ENCODE results near the gene SEMG1.

Gene SEMG1

DNA sequence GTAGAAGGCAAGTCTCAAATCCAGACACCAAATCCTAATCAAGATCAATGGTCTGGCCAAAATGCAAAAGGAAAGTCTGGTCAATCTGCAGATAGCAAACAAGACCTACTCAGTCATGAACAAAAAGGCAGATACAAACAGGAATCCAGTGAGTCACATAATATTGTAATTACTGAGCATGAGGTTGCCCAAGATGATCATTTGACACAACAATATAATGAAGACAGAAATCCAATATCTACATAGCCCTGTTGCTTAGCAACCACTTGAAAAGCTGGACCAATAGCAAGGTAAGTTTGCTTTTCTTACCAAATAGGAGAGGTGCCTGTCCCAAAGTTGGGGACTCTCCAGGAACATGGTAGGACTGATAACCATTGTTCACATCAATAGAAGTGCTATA, 16.3 kb downstream of the SEMG1 start:
- DNase-seq, result no peak

DNA sequence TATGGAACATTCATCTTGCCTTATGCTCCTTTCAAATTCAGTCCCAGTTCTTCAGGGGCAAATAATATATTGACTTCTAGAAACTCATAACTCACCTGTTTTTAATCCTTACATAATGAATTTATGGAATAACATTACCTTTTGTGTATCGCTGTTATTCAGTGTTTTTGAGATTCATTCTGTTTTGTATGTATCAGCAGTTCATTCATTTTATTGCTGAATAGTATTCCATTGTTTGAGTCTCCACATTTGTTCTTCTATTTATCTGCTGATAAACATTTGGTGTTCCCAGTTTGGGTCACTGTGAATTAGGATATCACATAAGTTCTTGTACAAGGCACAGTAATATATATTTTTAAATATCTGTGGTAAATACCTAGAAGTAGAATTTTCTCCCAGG, 19.5 kb downstream of the SEMG1 start:
- DNase-seq, result no peak

DNA sequence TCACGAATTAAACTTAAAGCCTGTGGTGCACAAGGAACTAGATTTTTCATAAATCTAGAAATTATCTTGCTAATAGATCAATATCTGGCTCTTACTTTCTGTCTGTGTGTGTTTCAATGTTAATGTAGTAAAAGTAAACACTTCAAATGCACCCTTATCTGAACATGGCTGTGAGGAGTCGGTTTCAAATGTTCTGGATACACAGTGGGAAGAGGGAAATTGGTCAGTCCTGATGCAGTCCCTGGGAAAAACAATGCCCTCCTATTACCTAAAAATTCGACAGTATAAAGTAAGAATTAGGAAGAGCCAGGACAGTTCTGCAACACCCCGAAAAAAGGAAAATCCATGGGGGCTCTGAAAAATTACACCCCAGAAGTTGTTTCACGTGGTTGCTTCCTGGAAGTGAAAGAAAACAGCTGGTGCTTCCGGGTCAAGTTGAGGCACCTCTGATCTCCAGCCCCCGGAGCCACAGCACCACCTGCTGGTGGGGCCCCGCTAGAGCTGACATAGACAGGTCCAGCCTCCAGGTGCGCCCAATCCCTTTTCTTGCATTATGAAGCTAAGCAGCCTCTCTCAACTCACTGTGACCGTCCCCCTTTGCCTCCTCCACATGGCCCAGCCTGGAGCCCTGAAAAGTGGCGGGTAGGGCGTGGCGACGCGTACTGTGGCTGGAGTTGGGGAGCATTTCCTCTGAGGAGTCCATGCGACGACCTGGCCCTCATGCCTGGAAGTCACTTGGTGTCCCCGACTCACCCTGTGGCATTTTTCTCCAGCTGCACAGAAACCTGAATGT, 22.6 kb downstream of the SEMG1 start:
- no peak for DNase-seq

DNA sequence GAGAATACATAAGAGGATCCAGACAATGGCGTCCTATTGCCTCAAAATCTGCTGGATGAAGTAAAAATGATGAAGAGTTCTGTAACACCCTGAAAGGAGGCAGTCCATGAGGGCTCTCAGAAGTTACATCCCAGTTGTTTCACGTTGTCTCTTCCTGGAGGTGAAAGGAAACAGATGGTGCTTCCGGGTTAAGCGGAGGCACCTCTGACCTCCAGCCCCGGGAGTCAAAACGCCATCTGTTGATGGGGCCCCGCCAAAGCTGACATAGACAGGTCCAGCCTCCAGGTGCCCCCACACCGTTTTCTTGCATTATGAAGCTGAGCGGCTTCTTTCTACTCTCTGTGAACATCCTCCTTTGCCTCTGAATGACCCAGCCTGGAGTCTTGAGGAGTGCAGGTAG, 23.8 kb downstream of the SEMG1 start:
- DNase-seq, result no peak

DNA sequence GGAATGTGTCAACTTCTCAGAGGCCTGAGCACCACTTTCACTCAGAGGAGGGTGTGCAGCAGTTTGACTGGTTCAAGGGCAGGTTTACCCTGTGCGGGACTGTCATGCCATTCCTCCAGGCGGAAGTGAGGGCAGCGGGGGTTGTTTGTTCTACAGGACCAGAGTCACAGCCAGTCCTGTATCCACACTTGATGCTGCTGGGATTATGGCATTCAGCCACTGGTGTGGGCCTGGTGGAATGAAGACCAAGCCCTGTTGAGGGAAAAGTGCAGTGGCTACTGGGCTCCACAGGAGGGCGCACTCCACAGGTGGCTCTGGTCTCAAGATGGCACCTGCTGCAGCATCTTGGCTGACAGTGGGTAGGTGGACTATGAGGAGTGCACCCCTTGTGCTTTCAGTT, 29.2 kb downstream of the SEMG1 start:
- no peak for DNase-seq

DNA sequence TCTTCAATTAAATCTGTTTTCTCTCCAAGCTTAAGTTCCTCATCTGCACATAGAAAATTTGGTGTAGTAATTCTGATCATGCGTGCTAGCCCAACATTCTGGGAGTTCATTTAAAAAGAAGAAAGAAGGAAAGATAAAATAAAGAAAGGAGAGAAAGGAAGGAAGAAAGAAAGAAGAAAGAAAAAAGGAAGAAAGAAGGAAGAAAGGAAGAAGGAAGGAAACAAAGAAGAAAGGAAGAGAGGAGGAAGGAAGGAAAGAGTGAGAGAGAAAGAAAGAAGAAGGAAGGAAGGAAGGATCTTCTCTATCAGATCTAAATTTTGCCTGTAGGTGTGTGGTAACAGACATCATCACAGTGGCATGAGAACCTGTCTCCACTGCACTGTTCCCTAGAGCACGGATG, 31.3 kb downstream of the SEMG1 start:
- no peak for DNase-seq

DNA sequence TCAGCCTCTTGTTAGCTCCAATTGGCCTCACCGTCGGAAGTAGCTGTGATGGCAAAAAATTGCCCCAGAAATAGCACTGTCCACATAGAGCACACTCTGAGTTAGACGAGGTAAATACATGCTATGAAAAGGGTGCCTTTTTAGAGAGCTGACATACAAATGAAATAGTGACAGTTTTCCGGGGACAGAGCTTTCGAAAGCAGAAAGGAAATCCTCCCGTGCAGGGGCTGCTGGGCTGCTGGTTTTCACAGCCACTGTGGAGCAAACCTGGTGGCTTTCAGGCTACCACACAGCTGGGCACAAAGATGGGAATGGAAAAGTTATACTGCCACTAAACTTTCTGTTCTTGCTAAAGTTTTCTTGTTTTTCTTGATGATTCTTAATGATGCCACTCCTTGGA, 39.3 kb downstream of the SEMG1 start:
- DNase-seq, result no peak

DNA sequence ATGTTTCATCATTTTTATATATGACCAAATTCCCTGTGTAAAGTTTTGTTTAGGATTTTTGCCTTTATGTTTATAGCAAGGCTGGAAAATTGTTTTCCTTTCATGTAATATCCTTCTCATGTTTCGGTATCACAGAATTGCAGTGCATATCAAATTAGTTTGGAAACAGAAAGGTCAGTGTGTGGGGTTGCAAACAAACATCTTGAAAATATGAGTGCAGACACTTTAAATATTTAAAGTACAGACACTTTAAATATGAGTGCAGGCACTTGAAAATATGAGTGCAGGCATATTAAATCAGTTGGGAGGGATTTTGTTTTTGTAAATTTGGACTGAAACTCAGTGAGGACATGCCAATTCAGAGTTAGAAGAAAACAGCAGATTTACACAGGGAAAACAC, 41.0 kb downstream of the SEMG1 start:
- DNase-seq, result no peak

DNA sequence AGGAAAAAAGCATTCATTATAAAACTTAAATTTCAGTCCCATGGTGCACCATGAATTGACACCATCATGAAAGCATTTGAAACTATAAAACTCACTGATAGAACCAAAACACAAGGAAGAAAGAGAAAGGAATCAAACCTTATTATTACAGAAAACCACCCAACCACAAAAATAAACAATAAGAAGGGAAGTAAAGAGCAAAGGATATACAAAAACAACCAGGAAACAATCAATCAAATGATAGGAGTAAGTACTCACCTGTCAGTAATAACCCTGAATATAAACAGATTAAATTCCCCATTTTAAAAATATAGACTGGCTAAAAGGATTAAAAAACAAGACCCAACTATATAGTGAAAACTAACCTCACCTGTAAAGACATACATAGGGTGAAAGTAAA, 41.8 kb downstream of the SEMG1 start:
- DNase-seq, result no peak

DNA sequence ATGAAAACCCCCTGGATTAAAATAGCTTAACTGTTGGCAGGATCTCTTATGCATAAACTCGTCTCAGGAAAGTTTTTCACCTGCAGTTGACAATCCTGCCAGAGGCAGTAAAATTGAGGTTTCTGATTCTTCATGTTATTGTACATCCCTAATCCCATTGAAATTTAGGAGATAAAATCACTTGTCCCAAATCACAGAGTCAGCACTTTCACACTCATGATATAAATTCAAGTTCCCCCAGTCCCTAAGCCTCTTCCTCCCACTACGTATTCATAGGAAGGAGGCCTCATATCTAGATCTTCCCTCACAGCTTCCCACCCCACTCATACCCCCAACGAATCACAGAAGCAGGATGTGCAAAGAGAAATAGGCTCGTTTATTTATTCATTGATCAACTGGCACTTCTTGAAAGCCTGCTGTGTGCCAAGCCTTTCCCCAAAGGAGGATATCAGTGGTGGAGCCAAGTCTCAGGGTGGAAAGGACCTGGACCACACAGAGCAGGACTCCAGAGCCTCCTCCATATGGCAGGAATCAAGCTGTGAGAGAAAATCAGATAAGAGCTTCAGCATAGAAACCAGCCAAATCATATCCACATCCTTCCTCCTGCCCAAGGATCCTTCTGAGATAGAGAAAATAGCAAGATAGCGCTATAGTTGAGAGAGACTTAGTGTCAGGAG, 45.2 kb downstream of the SEMG1 start:
- no peak for DNase-seq

DNA sequence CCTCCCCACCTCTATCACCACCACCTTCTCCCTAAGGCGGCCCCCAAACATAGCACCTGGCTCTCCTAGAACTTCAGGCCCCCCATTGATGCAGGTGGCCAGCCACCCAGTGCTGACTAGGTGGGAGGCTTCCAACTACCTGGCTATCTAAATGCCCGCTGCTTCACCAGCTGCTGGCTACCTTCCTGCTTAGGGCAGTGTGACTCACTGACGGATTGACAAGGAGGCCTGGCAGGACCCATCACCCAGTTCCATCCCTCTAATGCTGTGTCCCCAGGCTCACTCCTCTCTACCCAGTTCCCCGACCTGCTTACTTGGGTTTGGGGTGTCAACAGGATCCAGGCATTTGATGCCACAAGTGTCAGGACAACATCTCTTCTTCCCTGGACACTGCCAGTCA, 46.4 kb downstream of the SEMG1 start:
- no peak for DNase-seq

DNA sequence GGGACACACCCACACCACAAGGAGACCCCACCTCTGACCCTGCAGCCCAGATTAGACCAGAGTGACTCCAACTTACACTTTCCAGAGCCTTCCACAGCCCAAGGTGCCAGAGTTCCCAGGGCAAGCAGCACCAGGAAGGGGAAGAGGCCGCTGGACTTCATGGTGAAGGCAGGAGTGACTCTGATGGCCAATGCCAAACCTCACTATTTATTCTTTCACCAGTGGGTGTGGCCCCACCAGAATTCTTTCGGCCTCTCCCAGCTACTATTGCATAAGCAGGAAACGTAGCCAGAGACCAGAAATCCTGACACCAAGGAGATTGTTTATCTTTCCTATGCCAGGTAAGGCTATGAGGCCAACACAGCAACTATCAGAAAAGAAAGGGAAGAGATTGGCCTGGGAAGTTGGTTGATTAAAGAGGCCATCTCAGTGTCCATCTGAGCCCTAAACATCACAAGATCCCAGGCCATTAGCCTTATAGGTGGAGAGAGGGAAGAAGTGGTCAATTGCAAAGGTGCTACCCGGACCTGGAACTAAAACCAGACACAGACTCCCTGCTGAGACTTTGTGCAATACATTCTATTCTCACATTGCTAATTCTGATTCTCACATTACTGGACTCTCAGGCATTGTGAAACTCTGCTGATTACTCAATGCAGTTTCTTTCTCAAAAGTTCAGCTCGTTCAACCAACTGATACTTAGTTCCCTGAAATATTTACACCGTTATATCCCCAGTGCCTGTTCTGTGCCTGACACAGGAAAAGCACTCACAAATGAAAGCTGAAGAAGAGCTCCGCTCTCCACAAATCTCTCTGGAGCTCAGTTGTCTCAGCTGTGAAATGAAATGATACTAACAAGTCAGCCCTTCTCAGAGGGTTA, 47.8 kb downstream of the SEMG1 start, which contains the start of gene SLPI:
Gene SLPI (minus strand): TSS at position 182 of the 880 bp plus-strand sequence. CDS start 21 bp downstream, at position 161.
- DNase-seq, result no peak

DNA sequence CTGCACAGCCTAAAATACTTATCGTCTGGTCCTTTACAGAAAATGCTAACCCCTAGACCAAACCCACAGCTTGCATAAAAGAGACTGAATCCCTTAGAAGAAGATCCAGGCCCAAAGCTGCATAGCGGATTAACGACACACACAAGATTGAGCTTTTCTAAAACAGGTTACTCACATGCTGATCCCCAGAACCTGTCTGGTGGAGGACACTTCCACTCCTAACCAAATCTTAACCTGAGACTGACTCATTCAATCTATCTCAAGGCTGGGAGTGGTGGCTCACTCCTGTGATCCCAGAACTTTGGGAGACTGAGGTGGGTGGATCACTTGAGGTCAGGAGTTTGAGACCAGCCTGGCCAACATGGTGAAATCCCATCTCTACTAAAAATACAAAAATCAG, 50.3 kb downstream of the SEMG1 start:
- DNase-seq, result no peak

DNA sequence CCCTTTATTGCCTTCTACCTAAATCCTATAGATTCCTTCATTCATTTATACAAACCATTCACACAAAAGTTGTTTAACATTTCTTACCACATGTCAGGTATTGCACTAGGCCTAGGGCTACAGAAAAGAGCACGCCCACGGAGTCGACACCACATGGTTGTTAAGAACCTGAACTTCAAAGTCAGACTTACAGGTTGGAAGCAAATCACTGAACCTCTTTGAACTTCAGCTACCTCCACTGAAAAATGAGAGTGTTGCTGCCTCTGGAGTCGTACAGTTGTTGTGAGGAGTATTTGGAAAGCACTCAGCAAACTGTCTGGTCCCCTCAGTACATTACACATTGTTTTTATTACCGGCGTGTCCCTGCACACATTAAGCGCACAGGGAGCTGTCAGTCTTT, 50.9 kb downstream of the SEMG1 start:
- DNase-seq, result no peak

DNA sequence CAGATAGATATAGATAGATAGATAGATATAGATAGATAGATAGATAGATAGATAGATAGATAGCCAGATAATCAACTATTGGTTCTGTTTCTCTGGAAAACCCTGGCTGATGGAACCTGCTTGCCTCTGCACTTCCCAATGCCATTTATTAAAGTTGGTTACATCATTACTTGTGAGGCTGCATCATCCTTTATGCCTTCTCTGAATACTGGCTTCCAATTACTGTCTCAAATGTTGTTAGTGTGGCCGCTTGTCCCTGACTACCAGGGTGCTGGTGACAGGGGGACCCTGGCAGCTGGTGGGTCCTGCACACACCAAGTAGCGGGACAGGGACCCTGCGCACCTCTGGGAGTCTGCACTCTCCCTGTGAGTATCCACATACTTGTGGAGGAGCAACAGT, 51.4 kb downstream of the SEMG1 start:
- no peak for DNase-seq

DNA sequence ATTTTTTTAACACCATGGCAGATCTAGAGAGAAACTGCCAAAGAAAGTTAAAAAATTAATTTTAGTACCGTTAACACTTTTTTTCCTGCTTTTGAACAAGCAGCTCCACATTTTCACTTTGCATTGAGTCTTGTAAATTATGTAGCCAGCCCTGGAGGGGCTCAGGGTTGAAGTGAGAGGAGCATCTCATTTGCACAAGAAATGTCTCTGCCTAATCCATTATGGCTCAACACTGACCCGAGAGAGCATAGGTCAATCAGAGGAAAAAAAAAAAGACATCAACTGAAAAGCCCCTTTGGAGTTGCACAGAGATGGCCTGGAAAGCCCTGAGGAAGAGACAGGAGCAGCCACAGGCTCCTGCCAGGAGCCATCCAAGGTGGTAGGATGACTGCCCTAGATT, 51.8 kb downstream of the SEMG1 start:
- DNase-seq, result no peak
